ENCODE results near the gene DYNLRB1. TPM values are rescaled to one million over a fixed set of nuclear protein-coding genes. Genes with fewer than 3 reads are reported as not detected.
"Not testable (repeated sequence)": the region's sequence is repeated elsewhere in the genome, so short reads cannot be mapped to it uniquely, and the experiment has no call there.

DYNLRB1 gene
- polyA plus RNA-seq, 3 donors: 139 to 166 (median 148) TPM

- Histone ChIP-seq H3K9ac (ENCODE audit: insufficient read depth, low read length, poor library complexity, severe bottlenecking) (no peak overlapping the region), H3K4me1 (ENCODE audit: control insufficient read depth in 1 of 2, insufficient read depth in 2 of 2, low read length in 2 of 2) (no peaks in the 10 kb centered on the region), H3K4me3 (replicated peaks in 1 of 3; ENCODE audit: low read depth in 2 of 3, low read length in 3 of 3) (no peak overlapping the region), H2AFZ (ENCODE audit: insufficient read depth, low read depth, low read length, poor library complexity, severe bottlenecking) (no peak overlapping the region), H4K20me1 (ENCODE audit: insufficient read depth, low read length) (peaks cover 29% of the 10 kb centered on the region), H3K27ac (ENCODE audit: low read depth in 1 of 2, low read length in 2 of 2) (peak overlapping the region in 1 of 2 donors; percentile 36), H3K27me3 (ENCODE audit: control insufficient read depth in 2 of 2, insufficient read depth in 2 of 2, low read length in 2 of 2) (no peaks in the 10 kb centered on the region), H3K79me2 (ENCODE audit: insufficient read depth, low read length) (no peaks in the 10 kb centered on the region), H3K36me3 (replicated peaks in 1 of 2; ENCODE audit: control insufficient read depth in 1 of 2, insufficient read depth in 2 of 2, low read length in 2 of 2) (peaks cover 76 to 81% of the 10 kb centered on the region in 2 donors), H3K9me3 (replicated peaks in 1 of 2; ENCODE audit: control insufficient read depth in 1 of 2, insufficient read depth in 1 of 2, low read length in 2 of 2) (peaks cover 4 to 6% of the 10 kb centered on the region in 2 donors), H3K4me2 (replicated peaks; ENCODE audit: extremely low read depth, low read length, poor library complexity, severe bottlenecking) (no peak overlapping the region)
- H3K27ac Mint-ChIP-seq: peak overlapping the region in 4 of 7 donors; percentile 9 to 50 (median 16)
- H3K9me3 Mint-ChIP-seq: peaks cover 0 to 12% (median 6%) of the 10 kb centered on the region in 7 donors
- no peaks in the 10 kb centered on the region for H3K27me3 Mint-ChIP-seq (ENCODE audit: low read depth in 3 of 3)
- H3K36me3 Mint-ChIP-seq: peaks cover 67 to 87% of the 10 kb centered on the region in 2 donors
- no peak for DNase-seq
- peaks cover 2% of the 10 kb centered on the region for H3K4me1 Mint-ChIP-seq
- WGBS (ENCODE audit: insufficient coverage): no CpG with 5 or more reads among the region's 4 CpGs
- TF ChIP-seq CTCF (IDR thresholded peaks at IDR 0.05): no peak
- intact Hi-C loops (cut with micrococcal nuclease): no loop called here
- no peak overlapping the region for H3K4me3 Mint-ChIP-seq
Observed at GRCh38 chr20:34479627-34480026, 36.6 kb upstream of the DYNLRB1 start.

GRCh38 chr20:34482154-34482553, 34.1 kb upstream of the DYNLRB1 start:
- DNase-seq; H3K27me3 Mint-ChIP-seq (ENCODE audit: low read depth in 3 of 3); H3K4me3 Mint-ChIP-seq; H3K4me1 Mint-ChIP-seq; H3K4me1 ChIP-seq (ENCODE audit: control insufficient read depth in 1 of 2, insufficient read depth in 2 of 2, low read length in 2 of 2); intact Hi-C loops (cut with micrococcal nuclease); H3K9me3 ChIP-seq (replicated peaks in 1 of 2; ENCODE audit: control insufficient read depth in 1 of 2, insufficient read depth in 1 of 2, low read length in 2 of 2); H3K4me3 ChIP-seq (replicated peaks in 1 of 3; ENCODE audit: low read depth in 2 of 3, low read length in 3 of 3); H2AFZ ChIP-seq (ENCODE audit: insufficient read depth, low read depth, low read length, poor library complexity, severe bottlenecking); H3K4me2 ChIP-seq (replicated peaks; ENCODE audit: extremely low read depth, low read length, poor library complexity, severe bottlenecking); H3K27me3 ChIP-seq (ENCODE audit: control insufficient read depth in 2 of 2, insufficient read depth in 2 of 2, low read length in 2 of 2); H3K9ac ChIP-seq (ENCODE audit: insufficient read depth, low read length, poor library complexity, severe bottlenecking); H3K79me2 ChIP-seq (ENCODE audit: insufficient read depth, low read length); H3K27ac ChIP-seq (ENCODE audit: low read depth in 1 of 2, low read length in 2 of 2): not testable (repeated sequence)
- H3K36me3 ChIP-seq (replicated peaks in 1 of 2; ENCODE audit: control insufficient read depth in 1 of 2, insufficient read depth in 2 of 2, low read length in 2 of 2): peaks cover 85 to 97% of the 10 kb centered on the region in 2 donors
- 33% methylated on average over 1 of the region's 1 CpG for WGBS (ENCODE audit: insufficient coverage)
- Mint-ChIP-seq H3K9me3 (peaks cover 0 to 12% (median 6%) of the 10 kb centered on the region in 7 donors), H3K36me3 (peaks cover 73 to 94% of the 10 kb centered on the region in 2 donors), H3K27ac (peak overlapping the region in 3 of 7 donors; percentile 18 to 47 (median 36))
- peaks cover 23% of the 10 kb centered on the region for H4K20me1 ChIP-seq (ENCODE audit: insufficient read depth, low read length)

- H2AFZ ChIP-seq (ENCODE audit: insufficient read depth, low read depth, low read length, poor library complexity, severe bottlenecking); H3K9ac ChIP-seq (ENCODE audit: insufficient read depth, low read length, poor library complexity, severe bottlenecking); H3K4me1 Mint-ChIP-seq; H3K27me3 Mint-ChIP-seq (ENCODE audit: low read depth in 3 of 3); DNase-seq; H3K79me2 ChIP-seq (ENCODE audit: insufficient read depth, low read length); H3K27me3 ChIP-seq (ENCODE audit: control insufficient read depth in 2 of 2, insufficient read depth in 2 of 2, low read length in 2 of 2); H3K4me3 Mint-ChIP-seq; H3K4me2 ChIP-seq (replicated peaks; ENCODE audit: extremely low read depth, low read length, poor library complexity, severe bottlenecking); intact Hi-C loops (cut with micrococcal nuclease); H3K27ac ChIP-seq (ENCODE audit: low read depth in 1 of 2, low read length in 2 of 2); H3K4me3 ChIP-seq (replicated peaks in 1 of 3; ENCODE audit: low read depth in 2 of 3, low read length in 3 of 3); H3K4me1 ChIP-seq (ENCODE audit: control insufficient read depth in 1 of 2, insufficient read depth in 2 of 2, low read length in 2 of 2); H3K9me3 ChIP-seq (replicated peaks in 1 of 2; ENCODE audit: control insufficient read depth in 1 of 2, insufficient read depth in 1 of 2, low read length in 2 of 2): not testable (repeated sequence)
- Mint-ChIP-seq H3K9me3 (peaks cover 0 to 12% (median 6%) of the 10 kb centered on the region in 7 donors), H3K27ac (peak overlapping the region in 1 of 7 donors; percentile 74), H3K36me3 (peaks cover 72 to 98% of the 10 kb centered on the region in 2 donors)
- peaks cover 22% of the 10 kb centered on the region for H4K20me1 ChIP-seq (ENCODE audit: insufficient read depth, low read length)
- WGBS (ENCODE audit: insufficient coverage): 100% methylated on average over 1 of the region's 3 CpGs
- peaks cover 86 to 99% of the 10 kb centered on the region in 2 donors for H3K36me3 ChIP-seq (replicated peaks in 1 of 2; ENCODE audit: control insufficient read depth in 1 of 2, insufficient read depth in 2 of 2, low read length in 2 of 2)
Observed at GRCh38 chr20:34483585-34484220, 32.5 kb upstream of the DYNLRB1 start.
